K562 (cell line): ENCODE data around the gene PTAFR. TPM values are rescaled to one million over a fixed set of nuclear protein-coding genes. Genes with fewer than 3 reads are reported as not detected.

Experiments used
- ATF3 ChIP-seq, 2 experiments: fragments of 450-650 bp in 1 of 2; sonication (generic) in 1 of 2; formaldehyde crosslinking in 1 of 2; IDR thresholded peaks in 1 of 2; conservative IDR thresholded peaks in 1 of 2; 2 replicates each; pipeline versions ENCODE4 v1.6.1 to v1.8.1; 2016 to 2023; ENCODE audit warnings: mild to moderate bottlenecking in 2 of 2, moderate library complexity in 2 of 2, inconsistent platforms in 1 of 2, missing genetic modification reagents in 1 of 2
- ATF7 ChIP-seq: fragments of 450-650 bp; IDR thresholded peaks from 2 replicates; pipeline ENCODE4 v1.7.1; 2014; ENCODE audit warnings: mild to moderate bottlenecking, moderate library complexity
- BACH1 ChIP-seq: fragments of 200-800 bp; sonication (Bioruptor generic); IDR thresholded peaks from 2 replicates; pipeline ENCODE4 v1.6.1; 2016; ENCODE audit warnings: missing genetic modification characterization, missing compliant biosample characterization
- BRD9 ChIP-seq: fragments of 450-650 bp; IDR thresholded peaks from 2 replicates; pipeline ENCODE4 v1.6.1; 2018; ENCODE audit warnings: low read depth; ENCODE audit not compliant: partially characterized antibody
- CREB1 ChIP-seq, 2 experiments: sonication (generic) in 1 of 2; formaldehyde crosslinking in 1 of 2; IDR thresholded peaks; 2 replicates each; pipeline versions ENCODE4 v1.6.1 to v1.8.0; 2012 to 2022; ENCODE audit warnings: inconsistent platforms in 1 of 2, mild to moderate bottlenecking in 1 of 2, missing genetic modification reagents in 1 of 2, moderate library complexity in 1 of 2
- EP400 ChIP-seq: fragments of 450-650 bp; IDR thresholded peaks from 2 replicates; pipeline ENCODE4 v1.6.1; 2017; ENCODE audit warnings: antibody characterized with exemption, mild to moderate bottlenecking, moderate library complexity
- ETV1 ChIP-seq: fragments of 450-650 bp; conservative IDR thresholded peaks from 2 replicates; pipeline ENCODE4 v1.6.1; 2016; ENCODE audit warnings: missing genetic modification characterization, control low read depth, low read depth, missing compliant biosample characterization
- HIVEP1 ChIP-seq: fragments of 250-450 bp; sonication (Bioruptor Pico); IDR thresholded peaks from 2 replicates; pipeline ENCODE4 v1.4.0; 2020; ENCODE audit warnings: mild to moderate bottlenecking
- ID3 ChIP-seq, 2 experiments: fragments of 250-450 bp in 1 of 2; fragments of 450-650 bp in 1 of 2; sonication (Bioruptor Pico) in 1 of 2; IDR thresholded peaks; 2 replicates each; pipeline versions ENCODE4 v1.6.1 to v1.8.0; 2016 to 2021; ENCODE audit warnings: mild to moderate bottlenecking in 2 of 2, moderate library complexity in 2 of 2, missing compliant biosample characterization in 1 of 2, missing genetic modification characterization in 1 of 2
- JUNB ChIP-seq: fragments of 450-650 bp; formaldehyde crosslinking; conservative IDR thresholded peaks from 2 replicates; pipeline ENCODE4 v1.4.0; 2020; ENCODE audit warnings: mild to moderate bottlenecking
- KLF16 ChIP-seq: IDR thresholded peaks from 2 replicates; pipeline ENCODE4 v1.6.1; 2016; ENCODE audit warnings: antibody characterized with exemption
- L3MBTL2 ChIP-seq: fragments of 450-650 bp; IDR thresholded peaks from 2 replicates; pipeline ENCODE4 v1.6.1; 2016; ENCODE audit warnings: mild to moderate bottlenecking, moderate library complexity
- MYNN ChIP-seq, 2 experiments: sonication (generic); formaldehyde crosslinking in 1 of 2; IDR thresholded peaks; 2 replicates each; pipeline versions ENCODE4 v1.5.0 to v1.6.1; 2016 to 2020; ENCODE audit warnings: antibody characterized with exemption in 1 of 2, missing genetic modification reagents in 1 of 2
- NR1H2 ChIP-seq: sonication (generic); formaldehyde crosslinking; IDR thresholded peaks from 2 replicates; pipeline ENCODE4 v1.4.0; 2020; ENCODE audit warnings: mild to moderate bottlenecking, missing genetic modification reagents
- POLR2AphosphoS5 ChIP-seq: IDR thresholded peaks from 2 replicates; pipeline ENCODE4 v1.6.1; 2011; ENCODE audit warnings: mild to moderate bottlenecking, low read depth, low read length, moderate library complexity; ENCODE audit not compliant: control insufficient read depth, insufficient read depth
- RB1 ChIP-seq: fragments of 450-650 bp; IDR thresholded peaks from 2 replicates; pipeline ENCODE4 v1.6.1; 2017; ENCODE audit warnings: low read depth, mild to moderate bottlenecking
- RBFOX2 ChIP-seq: fragments of 200-400 bp; formaldehyde crosslinking; IDR thresholded peaks from 2 replicates; pipeline ENCODE4 v1.6.1; 2017; ENCODE audit warnings: low read depth, mild to moderate bottlenecking, low read length, moderate library complexity
- SMARCE1 ChIP-seq: fragments of 450-650 bp; IDR thresholded peaks from 2 replicates; pipeline ENCODE4 v1.7.1; 2016; ENCODE audit warnings: mild to moderate bottlenecking
- SPI1 ChIP-seq: IDR thresholded peaks from 2 replicates; pipeline ENCODE4 v1.6.1; 2011; ENCODE audit warnings: low read depth, low read length, control low read depth, borderline replicate concordance
- SREBF1 ChIP-seq: fragments of 150-350 bp; IDR thresholded peaks from 2 replicates; pipeline ENCODE4 v1.6.1; 2014; ENCODE audit warnings: antibody characterized with exemption, low read depth, low read length, borderline replicate concordance
- SRF ChIP-seq, 2 experiments: fragments of 250-450, 450-650 bp in 1 of 2; sonication (Bioruptor Pico) in 1 of 2; sonication (generic) in 1 of 2; formaldehyde crosslinking; IDR thresholded peaks; 2 replicates each; pipeline versions ENCODE4 v1.5.0 to v1.5.1; 2020 to 2022; ENCODE audit warnings: mild to moderate bottlenecking in 1 of 2, missing genetic modification reagents in 1 of 2
- ZKSCAN1 ChIP-seq: fragments of 150-350 bp; IDR thresholded peaks from 2 replicates; pipeline ENCODE4 v1.6.1; 2016; ENCODE audit warnings: low read depth, low read length
- ZNF41 ChIP-seq: fragments of 250-450 bp; sonication (Bioruptor Pico); conservative IDR thresholded peaks from 2 replicates; pipeline ENCODE4 v1.4.0; 2020; ENCODE audit warnings: mild to moderate bottlenecking
- ZNF639 ChIP-seq, 2 experiments: fragments of 200-800 bp in 1 of 2; sonication (Bioruptor generic) in 1 of 2; sonication (generic) in 1 of 2; formaldehyde crosslinking in 1 of 2; IDR thresholded peaks in 1 of 2; conservative IDR thresholded peaks in 1 of 2; 2 replicates each; pipeline versions ENCODE4 v1.5.0 to v1.6.1; 2016 to 2020; ENCODE audit warnings: missing compliant biosample characterization in 1 of 2, missing genetic modification characterization in 1 of 2, missing genetic modification reagents in 1 of 2
- polyA plus RNA-seq, 8 experiments: library from polyadenylated mRNA; depleted of rRNA in 4 of 8; stranded (reverse) in 5 of 8; unstranded in 3 of 8; fragments of >200 nt; fragmentation: Nextera tagmentation in 2 of 8; fragmentation: Illumina TruSeq in 1 of 8; extraction: Ambion mirVana in 2 of 8; extraction: Trizol in 1 of 8; gene quantifications; 2 replicates each; pipeline versions ENCODE4 v1.2.1 to v1.2.3, GENCODE V29; 2011 to 2014; ENCODE audit warnings: inconsistent platforms in 1 of 8, missing spikeins in 1 of 8
- total RNA-seq, 7 experiments: library from RNA; depleted of rRNA in 6 of 7; stranded (reverse); fragments of >200 nt in 6 of 7; fragmentation: Illumina TruSeq in 2 of 7; extraction: Trizol in 2 of 7; gene quantifications; 2 replicates each; pipeline versions ENCODE4 v1.2.1 to v1.2.3, GENCODE V29; 2011 to 2021; ENCODE audit warnings: low replicate concordance in 1 of 7

PTAFR gene
- total and polyA plus RNA-seq, 9 of the 15 experiments (the other 6 are each of a cell fraction or from before 2014, with no cell fraction given): 0.15 to 0.55 (median 0.40) TPM; not detected in 1

GRCh38 chr1:28112388-28113241 is 63.9 kb downstream of the PTAFR start (continued):
- TF ChIP-seq JUNB (CRISPR knock-in tag) (no peak), BRD9 (peak; percentile 85), BACH1 (tag) (peak; percentile 69; the same call in 1 of the 2 replicates), MYNN (IDR thresholded peaks at IDR 0.05) (no peak), MYNN (CRISPR knock-in tag; IDR thresholded peaks at IDR 0.05) (no peak), ETV1 (peak; percentile 82), ID3 (CRISPR knock-in tag; IDR thresholded peaks at IDR 0.05) (no peak), ID3 (tag; IDR thresholded peaks at IDR 0.05) (0 out of 2 replicates have a peak, but pooled peaks have one; percentile 66), RB1 (0 out of 2 replicates have a peak, but pooled peaks have one; percentile 35), SREBF1 (no peak), ATF7 (peak; percentile 74), HIVEP1 (CRISPR knock-in tag) (peak; percentile 12; the same call in 1 of the 2 replicates), CREB1 (IDR thresholded peaks at IDR 0.05) (no peak), CREB1 (CRISPR knock-in tag; IDR thresholded peaks at IDR 0.05) (peak; percentile 30; the same call in 1 of the 2 replicates), ZNF41 (0 out of 2 replicates have a peak, but pooled peaks have one; percentile 24), ZKSCAN1 (no peak), POLR2AphosphoS5 (no peak), EP400 (peak; percentile 65), SMARCE1 (peak; percentile 61; the same call in 1 of the 2 replicates), KLF16 (0 out of 2 replicates have a peak, but pooled peaks have one; percentile 42), RBFOX2 (0 out of 2 replicates have a peak, but pooled peaks have one; percentile 24), SRF (CRISPR knock-in tag; IDR thresholded peaks at IDR 0.05) (no peak), ATF3 (IDR thresholded peaks at IDR 0.05) (peak; percentile 90), ATF3 (CRISPR knock-in tag; conservative IDR thresholded peaks at IDR 0.05) (peak; percentile 68; the same call in 1 of the 2 replicates), L3MBTL2 (peak; percentile 68), ZNF639 (CRISPR knock-in tag; conservative IDR thresholded peaks at IDR 0.05 in 1 of 2, IDR thresholded peaks at IDR 0.05 in 1 of 2) (peak in 1 of 2 experiments; percentile 62; a peak in 1 of 4 replicates), SPI1 (peak; percentile 37; the same call in 1 of the 2 replicates), NR1H2 (CRISPR knock-in tag) (0 out of 2 replicates have a peak, but pooled peaks have one; percentile 53)
